Kidney epithelial cell (primary cell): Measurements from ENCODE around the gene HRG. TPM values are rescaled to one million over a fixed set of nuclear protein-coding genes. Genes with fewer than 3 reads are reported as not detected.

Source experiments
- DNase-seq: peaks from one replicate; pipeline ENCODE4 v3.0.0-alpha.2; 2010; ENCODE audit warnings: low read depth
- H3K27me3 ChIP-seq: 2 replicates; pipeline ENCODE4 v1.6.0; 2011; ENCODE audit warnings: low read length; ENCODE audit not compliant: control insufficient read depth, insufficient read depth
- H3K36me3 ChIP-seq: 2 replicates; pipeline ENCODE4 v1.5.1; 2011; ENCODE audit warnings: low read length; ENCODE audit not compliant: control insufficient read depth, insufficient read depth
- H3K4me3 ChIP-seq: 2 replicates; pipeline ENCODE4 v1.5.1; 2011; ENCODE audit warnings: low read depth, mild to moderate bottlenecking, control low read depth, low read length
- CTCF ChIP-seq: IDR thresholded peaks from 2 replicates; pipeline ENCODE4 v1.5.1; 2011; ENCODE audit warnings: mild to moderate bottlenecking, moderate library complexity, low read length, control low read depth, inconsistent platforms; ENCODE audit not compliant: insufficient read depth, poor library complexity, severe bottlenecking
- total RNA-seq: library from RNA; depleted of rRNA; stranded (reverse); fragments of >200 nt; gene quantifications from 2 replicates; pipeline ENCODE4 v1.2.3, GENCODE V29; 2015

The HRG gene
- total RNA-seq, 1 donor from 2014 or later, result 0.13 TPM

- H3K4me3 ChIP-seq, result no peak overlapping the region
- no peaks in the 10 kb centered on the region for H3K36me3 ChIP-seq
- no peak for DNase-seq
- H3K27me3 ChIP-seq, result no peaks in the 10 kb centered on the region
- no peak for TF ChIP-seq CTCF
Observed at GRCh38 chr3:186640929-186641328, 24.9 kb upstream of the HRG start.

- no peaks in the 10 kb centered on the region for H3K36me3 ChIP-seq
- H3K27me3 ChIP-seq, result no peaks in the 10 kb centered on the region
- H3K4me3 ChIP-seq, result no peak overlapping the region
- DNase-seq, result no peak
- no peak for TF ChIP-seq CTCF
Observed at GRCh38 chr3:186642014-186642413, 23.8 kb upstream of the HRG start.

- no peak for DNase-seq
- no peak for TF ChIP-seq CTCF
- Histone ChIP-seq H3K27me3 (no peaks in the 10 kb centered on the region), H3K4me3 (no peak overlapping the region), H3K36me3 (no peaks in the 10 kb centered on the region)
Observed at GRCh38 chr3:186643493-186643892, 22.3 kb upstream of the HRG start.

GRCh38 chr3:186644683-186645082 is 21.1 kb upstream of the HRG start:
- no peak for TF ChIP-seq CTCF

GRCh38 chr3:186646106-186646505 is 19.7 kb upstream of the HRG start:
- Histone ChIP-seq H3K36me3 (no peaks in the 10 kb centered on the region), H3K4me3 (no peak overlapping the region), H3K27me3 (no peaks in the 10 kb centered on the region)
- no peak for DNase-seq
- no peak for TF ChIP-seq CTCF

More at GRCh38 chr3:186644683-186645082, 21.1 kb upstream of the HRG start:
- no peak overlapping the region for H3K4me3 ChIP-seq
- no peaks in the 10 kb centered on the region for H3K36me3 ChIP-seq
- no peaks in the 10 kb centered on the region for H3K27me3 ChIP-seq
- DNase-seq, result no peak

GRCh38 chr3:186646841-186647240 is 19.0 kb upstream of the HRG start:
- H3K4me3 ChIP-seq, result no peak overlapping the region
- H3K36me3 ChIP-seq, result no peaks in the 10 kb centered on the region
- no peak for TF ChIP-seq CTCF
- no peak for DNase-seq
- no peaks in the 10 kb centered on the region for H3K27me3 ChIP-seq
